ENCODE data around the gene RAPGEF6. TPM values are rescaled to one million over a fixed set of nuclear protein-coding genes. Genes with fewer than 3 reads are reported as not detected.

The RAPGEF6 gene
- total and polyA plus RNA-seq, 2 experiments from 2014 or later = 9.5 to 20.3 TPM

Small RNA genes lying within 50 kb of the gene (small RNA-seq; reads per million reads assigned to genes)
- not detected for gene RF02271 (ENCODE audit: low replicate concordance)

Other genes with a start within 250 kb of the RAPGEF6 start
- 20.7 and 27.9 TPM in 2 replicates for gene FNIP1, start 161.8 kb upstream of the RAPGEF6 start, total RNA-seq (2014; rRNA removed; shearing (Covaris generic))
- gene FNIP1, start 161.8 kb upstream of the RAPGEF6 start, polyA plus RNA-seq (2016; fragmentation: Nextera tagmentation; extraction: Ambion mirVana) = 7.7 and 8.2 TPM in 2 replicates

All from GM23338 (cell line).